Mesenchymal stem cell (in vitro differentiated cells and primary cell): ENCODE measurements around the gene CCSER1.

Experiments used
- DNase-seq: peaks from one replicate; pipeline ENCODE4 v3.0.0-alpha.2; 2013
- H2AFZ ChIP-seq: one replicate; pipeline ENCODE4 v1.6.1; 2013; ENCODE audit warnings: low read depth, mild to moderate bottlenecking, control low read depth, inconsistent platforms, low read length, moderate library complexity
- H2AK5ac ChIP-seq: 2 replicates; pipeline ENCODE4 v1.6.1; 2013; ENCODE audit warnings: low read length, moderate library complexity, mild to moderate bottlenecking, inconsistent platforms; ENCODE audit not compliant: severe bottlenecking
- H2BK120ac ChIP-seq: one replicate; pipeline ENCODE4 v1.6.1; 2013; ENCODE audit warnings: low read depth, mild to moderate bottlenecking, inconsistent platforms, low read length, moderate library complexity
- H2BK12ac ChIP-seq, 2 experiments: one replicate each; pipeline ENCODE4 v1.6.1; 2013; ENCODE audit warnings: inconsistent platforms in 2 of 2, low read length in 2 of 2, mild to moderate bottlenecking in 2 of 2, moderate library complexity in 2 of 2, control low read depth in 1 of 2
- H2BK15ac ChIP-seq: one replicate; pipeline ENCODE4 v1.6.1; 2013; ENCODE audit warnings: mild to moderate bottlenecking, low read depth, inconsistent platforms; ENCODE audit not compliant: poor library complexity, severe bottlenecking
- H2BK5ac ChIP-seq: 2 replicates; pipeline ENCODE4 v1.6.1; 2013; ENCODE audit warnings: low read depth, mild to moderate bottlenecking, low read length, control low read depth, inconsistent platforms; ENCODE audit not compliant: poor library complexity, severe bottlenecking
- H3K14ac ChIP-seq, 2 experiments: one replicate each; pipeline ENCODE4 v1.6.1; 2013; ENCODE audit warnings: inconsistent platforms in 2 of 2, low read length in 2 of 2, control low read depth in 1 of 2, mild to moderate bottlenecking in 1 of 2, moderate library complexity in 1 of 2
- H3K18ac ChIP-seq, 2 experiments: one replicate each; pipeline ENCODE4 v1.6.1; 2013; ENCODE audit warnings: inconsistent platforms in 2 of 2, low read length in 2 of 2, control low read depth in 1 of 2, low read depth in 1 of 2, mild to moderate bottlenecking in 1 of 2
- H3K23ac ChIP-seq, 2 experiments: one replicate each; pipeline ENCODE4 v1.6.1; 2013; ENCODE audit warnings: inconsistent platforms in 2 of 2, low read length in 2 of 2, mild to moderate bottlenecking in 2 of 2, moderate library complexity in 2 of 2, control low read depth in 1 of 2
- H3K27ac ChIP-seq: 2 replicates; pipeline ENCODE4 v1.5.1; 2013; ENCODE audit warnings: mild to moderate bottlenecking, moderate library complexity, low read length, control low read depth, inconsistent platforms; ENCODE audit not compliant: poor library complexity, severe bottlenecking
- H3K27me3 ChIP-seq, 2 experiments: 2 replicates each; pipeline versions ENCODE4 v1.6.1 to v1.7.0; 2013; ENCODE audit warnings: low read length in 2 of 2, mild to moderate bottlenecking in 2 of 2, moderate library complexity in 2 of 2, control low read depth in 1 of 2, inconsistent platforms in 1 of 2; ENCODE audit not compliant: control insufficient read depth in 1 of 2, insufficient read depth in 1 of 2
- H3K36me3 ChIP-seq, 2 experiments: 2 replicates each; pipeline versions ENCODE4 v1.6.1 to v1.7.0; 2013; ENCODE audit warnings: low read length in 2 of 2, control low read depth in 1 of 2, inconsistent platforms in 1 of 2, low read depth in 1 of 2, mild to moderate bottlenecking in 1 of 2; ENCODE audit not compliant: insufficient read depth in 2 of 2, control insufficient read depth in 1 of 2
- H3K4ac ChIP-seq, 2 experiments: one replicate each; pipeline ENCODE4 v1.6.1; 2013; ENCODE audit warnings: inconsistent platforms in 2 of 2, low read length in 2 of 2, mild to moderate bottlenecking in 2 of 2, moderate library complexity in 2 of 2, control low read depth in 1 of 2, low read depth in 1 of 2
- H3K4me1 ChIP-seq: 2 replicates; pipeline ENCODE4 v1.6.1; 2013; ENCODE audit warnings: low read depth, low read length, control low read depth; ENCODE audit not compliant: control insufficient read depth, insufficient read depth
- H3K4me2 ChIP-seq: 2 replicates; pipeline ENCODE4 v1.6.1; 2013; ENCODE audit warnings: low read length, mild to moderate bottlenecking, inconsistent platforms; ENCODE audit not compliant: poor library complexity, severe bottlenecking
- H3K4me3 ChIP-seq, 2 experiments: 2 replicates each; pipeline versions ENCODE4 v1.5.1 to v1.7.0; 2013; ENCODE audit warnings: low read length in 2 of 2, mild to moderate bottlenecking in 2 of 2, control low read depth in 1 of 2, low read depth in 1 of 2; ENCODE audit not compliant: insufficient read depth in 1 of 2
- H3K79me1 ChIP-seq: replicated peaks from 2 replicates; pipeline ENCODE4 v1.6.1; 2013; ENCODE audit warnings: mild to moderate bottlenecking, control low read depth, low read length, inconsistent platforms; ENCODE audit not compliant: poor library complexity, severe bottlenecking
- H3K9ac ChIP-seq: 2 replicates; pipeline ENCODE4 v1.7.0; 2013; ENCODE audit warnings: mild to moderate bottlenecking, low read length, moderate library complexity
- H3K9me3 ChIP-seq: 2 replicates; pipeline ENCODE4 v1.7.0; 2013; ENCODE audit warnings: mild to moderate bottlenecking, low read length; ENCODE audit not compliant: control insufficient read depth
- H4K8ac ChIP-seq: one replicate; pipeline ENCODE4 v1.6.1; 2013; ENCODE audit warnings: inconsistent platforms, mild to moderate bottlenecking, low read length, moderate library complexity
- H4K91ac ChIP-seq: one replicate; pipeline ENCODE4 v1.6.1; 2013; ENCODE audit warnings: mild to moderate bottlenecking, low read length, inconsistent platforms
- WGBS: methylation state at CpG from one replicate; pipeline ENCODE4 v1.1.7; 2013; ENCODE audit warnings: mixed read lengths; 5-methylcytosine and 5-hydroxymethylcytosine counted together

Gene CCSER1

GRCh38 chr4:90281541-90282355 is 154.6 kb downstream of the CCSER1 start:
- 80% methylated on average over 1 of the region's 5 CpGs for WGBS
- Histone ChIP-seq H2BK120ac (no peak overlapping the region), H3K9ac (no peak overlapping the region), H3K4ac (no peak overlapping the region), H3K18ac (no peak overlapping the region), H3K9me3 (no peaks in the 10 kb centered on the region), H3K4me3 (no peak overlapping the region), H3K27me3 (no peaks in the 10 kb centered on the region), H3K4me1 (no peaks in the 10 kb centered on the region), H3K23ac (no peak overlapping the region), H4K91ac (no peak overlapping the region), H3K36me3 (no peaks in the 10 kb centered on the region), H3K4me2 (no peak overlapping the region), H2AFZ (no peak overlapping the region), H2AK5ac (no peak overlapping the region), H2BK5ac (no peak overlapping the region), H3K79me1 (no peaks in the 10 kb centered on the region), H4K8ac (no peak overlapping the region), H3K14ac (no peak overlapping the region), H2BK12ac (no peak overlapping the region), H3K27ac (no peak overlapping the region), H2BK15ac (no peak overlapping the region)
- no peak for DNase-seq

GRCh38 chr4:90290345-90290744 is 163.2 kb downstream of the CCSER1 start:
- H3K18ac ChIP-seq: no peak overlapping the region
- H3K27me3 ChIP-seq: no peaks in the 10 kb centered on the region
- no peak overlapping the region for H2BK12ac ChIP-seq
- H4K91ac ChIP-seq: no peak overlapping the region
- H3K4ac ChIP-seq: no peak overlapping the region
- H3K79me1 ChIP-seq: no peaks in the 10 kb centered on the region
- H3K4me1 ChIP-seq: no peaks in the 10 kb centered on the region
- H2AFZ ChIP-seq: no peak overlapping the region
- no peak overlapping the region for H2BK5ac ChIP-seq
- H2AK5ac ChIP-seq: no peak overlapping the region
- H3K23ac ChIP-seq: no peak overlapping the region
- H3K4me3 ChIP-seq: no peak overlapping the region
- no peak overlapping the region for H2BK120ac ChIP-seq
- no peak overlapping the region for H3K4me2 ChIP-seq
- H3K9ac ChIP-seq: no peak overlapping the region
- no peaks in the 10 kb centered on the region for H3K9me3 ChIP-seq
- H4K8ac ChIP-seq: no peak overlapping the region
- no peak overlapping the region for H3K14ac ChIP-seq
- no peak overlapping the region for H3K27ac ChIP-seq
- DNase-seq: no peak
- H3K36me3 ChIP-seq: no peaks in the 10 kb centered on the region
- whole genome bisulfite sequencing: 92% methylated on average over 3 of the region's 4 CpGs
- no peak overlapping the region for H2BK15ac ChIP-seq

- no peaks in the 10 kb centered on the region for H3K4me1 ChIP-seq
- H3K23ac ChIP-seq: no peak overlapping the region
- H4K91ac ChIP-seq: no peak overlapping the region
- no peak overlapping the region for H3K18ac ChIP-seq
- no peak overlapping the region for H2AFZ ChIP-seq
- no peak overlapping the region for H3K9ac ChIP-seq
- H2BK120ac ChIP-seq: no peak overlapping the region
- H2BK15ac ChIP-seq: no peak overlapping the region
- H3K14ac ChIP-seq: no peak overlapping the region
- H3K4me2 ChIP-seq: no peak overlapping the region
- no peak overlapping the region for H2BK5ac ChIP-seq
- H3K27ac ChIP-seq: no peak overlapping the region
- no peak overlapping the region for H2BK12ac ChIP-seq
- H3K79me1 ChIP-seq: no peaks in the 10 kb centered on the region
- no peak overlapping the region for H2AK5ac ChIP-seq
- H3K36me3 ChIP-seq: no peaks in the 10 kb centered on the region
- no peak overlapping the region for H3K4ac ChIP-seq
- H4K8ac ChIP-seq: no peak overlapping the region
- no peaks in the 10 kb centered on the region for H3K9me3 ChIP-seq
- no peak for DNase-seq
- no peaks in the 10 kb centered on the region for H3K27me3 ChIP-seq
- H3K4me3 ChIP-seq: no peak overlapping the region
These were observed 165.2 kb downstream of the CCSER1 start for GRCh38 chr4:90292438-90292837.

- Histone ChIP-seq H3K27me3 (no peaks in the 10 kb centered on the region), H4K8ac (no peak overlapping the region), H3K27ac (no peak overlapping the region), H4K91ac (no peak overlapping the region), H3K23ac (no peak overlapping the region), H2AFZ (no peak overlapping the region), H3K18ac (no peak overlapping the region), H2BK15ac (no peak overlapping the region), H3K4ac (no peak overlapping the region), H3K4me3 (no peak overlapping the region), H3K36me3 (no peaks in the 10 kb centered on the region), H3K79me1 (no peaks in the 10 kb centered on the region), H2BK5ac (no peak overlapping the region), H2AK5ac (no peak overlapping the region), H3K4me1 (no peaks in the 10 kb centered on the region), H2BK12ac (no peak overlapping the region), H2BK120ac (no peak overlapping the region), H3K9me3 (no peaks in the 10 kb centered on the region), H3K14ac (no peak overlapping the region), H3K9ac (no peak overlapping the region), H3K4me2 (no peak overlapping the region)
- no CpG with 5 or more reads among the region's 2 CpGs for WGBS
- DNase-seq: peak; percentile 5
These were observed 166.1 kb downstream of the CCSER1 start for GRCh38 chr4:90293320-90293719.
